AG20443 (cell line): ENCODE measurements around the gene MAGEB3.

Experiments
- DNase-seq: peaks from one replicate; pipeline ENCODE4 v3.0.0; 2012; ENCODE audit warnings: low spot score, mixed read lengths

Gene MAGEB3

GRCh38 chrX:30278365-30278764, 47.9 kb downstream of the MAGEB3 start:
- DNase-seq, result no peak

GRCh38 chrX:30280428-30280827, 50.0 kb downstream of the MAGEB3 start:
- DNase-seq, result no peak

DNA sequence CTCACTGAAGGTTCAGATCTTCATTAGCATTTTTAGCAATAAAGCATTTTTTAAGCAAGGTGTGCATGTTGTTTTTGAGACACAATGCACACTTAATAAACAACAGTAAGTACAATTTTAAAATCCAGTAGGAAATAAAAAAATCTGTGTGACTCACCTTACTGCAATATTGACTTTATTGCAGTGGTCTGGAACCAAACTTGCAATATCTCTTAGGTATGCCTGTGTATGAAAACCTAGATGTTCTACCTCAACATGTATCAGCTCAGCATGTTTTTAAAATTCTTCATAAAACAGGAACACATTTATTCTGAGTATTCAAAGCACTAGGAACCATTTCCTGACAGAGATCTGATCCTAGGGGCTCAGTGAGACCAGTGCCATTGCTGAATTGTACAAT, 52.1 kb downstream of the MAGEB3 start:
- DNase-seq, result no peak

GRCh38 chrX:30283456-30284200, 53.2 kb downstream of the MAGEB3 start:
- peak; percentile 69 for DNase-seq
